CD4-positive, alpha-beta T cell treated with Interleukin-2 at 100 ng/mL for 4 hours (primary cell): ENCODE results near the gene CNST.
A peak's percentile ranks its signal among the peaks of the same experiment; 100 is the strongest.
"Not testable (repeated sequence)": the region's sequence is repeated elsewhere in the genome, so short reads cannot be mapped to it uniquely, and the experiment has no call there.

Experiments
- DNase-seq: peaks from one replicate; pipeline ENCODE4 v3.0.0-alpha.2; 2020; ENCODE audit warnings: low spot score

The CNST gene

GRCh38 chr1:246679794-246680177 is 113.5 kb downstream of the CNST start:
- no peak for DNase-seq

GRCh38 chr1:246680190-246680589 is 113.9 kb downstream of the CNST start:
- DNase-seq: no peak

- DNase-seq: no peak
These were observed 114.5 kb downstream of the CNST start for GRCh38 chr1:246680696-246681130.

GRCh38 chr1:246681900-246682895 is 115.9 kb downstream of the CNST start:
- DNase-seq: no peak

GRCh38 chr1:246683521-246683920 is 117.3 kb downstream of the CNST start:
- DNase-seq: no peak

GRCh38 chr1:246687002-246687401 is 120.7 kb downstream of the CNST start:
- no peak for DNase-seq

- peak; percentile 60 for DNase-seq
These were observed 123.3 kb downstream of the CNST start for GRCh38 chr1:246689409-246690008.

- DNase-seq: no peak
These were observed 123.8 kb downstream of the CNST start for GRCh38 chr1:246690100-246690499.

- no peak for DNase-seq
These were observed 125.6 kb downstream of the CNST start for GRCh38 chr1:246691622-246692495.

GRCh38 chr1:246694213-246694895 is 128.1 kb downstream of the CNST start:
- not testable (repeated sequence) for DNase-seq

- no peak for DNase-seq
These were observed 128.9 kb downstream of the CNST start for GRCh38 chr1:246695136-246695535.

- no peak for DNase-seq
These were observed 129.4 kb downstream of the CNST start for GRCh38 chr1:246695666-246696065.

GRCh38 chr1:246698466-246699094 is 132.3 kb downstream of the CNST start:
- no peak for DNase-seq

- DNase-seq: peak; percentile 82
These were observed 133.0 kb downstream of the CNST start for GRCh38 chr1:246699095-246699735.

- DNase-seq: no peak
These were observed 137.3 kb downstream of the CNST start for GRCh38 chr1:246703581-246703980.

- DNase-seq: no peak
These were observed 139.1 kb downstream of the CNST start for GRCh38 chr1:246705368-246705767.

- DNase-seq: no peak
These were observed 141.9 kb downstream of the CNST start for GRCh38 chr1:246708166-246708565.

GRCh38 chr1:246709196-246709595 is 142.9 kb downstream of the CNST start:
- no peak for DNase-seq

GRCh38 chr1:246709835-246710234 is 143.6 kb downstream of the CNST start:
- DNase-seq: no peak

GRCh38 chr1:246711548-246712003 is 145.3 kb downstream of the CNST start:
- DNase-seq: no peak

GRCh38 chr1:246712428-246712827 is 146.2 kb downstream of the CNST start:
- DNase-seq: not testable (repeated sequence)
